HG03558 (cell line): ENCODE data around the gene CFHR2.
"Not testable (repeated sequence)": the region's sequence is repeated elsewhere in the genome, so short reads cannot be mapped to it uniquely, and the experiment has no call there.

Source experiments
- ATAC-seq: cut with Tn5 transposase; IDR thresholded peaks from one replicate; pipeline ENCODE4 v1.9.1; 2021; ENCODE audit warnings: moderate number of reproducible peaks; ENCODE audit not compliant: unreplicated experiment; ENCODE audit errors: extremely low read depth

The CFHR2 gene

GRCh38 chr1:196943568-196943967 is at the start of gene CFHR2:
TSS of gene CFHR2 (plus strand) at chr1:196943738. CDS start at chr1:196943881, 143 bp downstream.
- ATAC-seq = not testable (repeated sequence)

- no peak for ATAC-seq
Observed at GRCh38 chr1:196896355-196896754, 47.2 kb upstream of the CFHR2 start.

GRCh38 chr1:196897158-196897828 is 46.2 kb upstream of the CFHR2 start:
- ATAC-seq = no peak

GRCh38 chr1:196902344-196902743 is 41.2 kb upstream of the CFHR2 start:
- ATAC-seq = no peak

- no peak for ATAC-seq
Observed at GRCh38 chr1:196910215-196910614, 33.3 kb upstream of the CFHR2 start.

- ATAC-seq = not testable (repeated sequence)
Observed at GRCh38 chr1:196912283-196912682, 31.3 kb upstream of the CFHR2 start.

- ATAC-seq = not testable (repeated sequence)
Observed at GRCh38 chr1:196926839-196927238, 16.7 kb upstream of the CFHR2 start.

- ATAC-seq = not testable (repeated sequence)
Observed at GRCh38 chr1:196932853-196933252, 10.7 kb upstream of the CFHR2 start.

- no peak for ATAC-seq
Observed at GRCh38 chr1:196933531-196934189, 9.9 kb upstream of the CFHR2 start.

- not testable (repeated sequence) for ATAC-seq
Observed at GRCh38 chr1:196941474-196941873, 2.1 kb upstream of the CFHR2 start.

GRCh38 chr1:196951711-196952394 is 8.3 kb downstream of the CFHR2 start:
- ATAC-seq = peak; percentile 87

GRCh38 chr1:196954778-196955177 is 11.2 kb downstream of the CFHR2 start:
- no peak for ATAC-seq

GRCh38 chr1:196955926-196956325 is 12.4 kb downstream of the CFHR2 start:
- ATAC-seq = no peak

GRCh38 chr1:196960854-196961253 is 17.3 kb downstream of the CFHR2 start:
- no peak for ATAC-seq

GRCh38 chr1:196970182-196970581 is 26.6 kb downstream of the CFHR2 start:
- no peak for ATAC-seq

GRCh38 chr1:196976278-196976677 is 32.7 kb downstream of the CFHR2 start:
- ATAC-seq = no peak

- ATAC-seq = no peak
Observed at GRCh38 chr1:196977278-196977677, 33.7 kb downstream of the CFHR2 start, which contains the start of gene CFHR5. TSS of gene CFHR5 (plus strand) at chr1:196977556. CDS start at chr1:196977665, 109 bp downstream.

- no peak for ATAC-seq
Observed at GRCh38 chr1:196980859-196981258, 37.3 kb downstream of the CFHR2 start.

GRCh38 chr1:196982247-196982646 is 38.7 kb downstream of the CFHR2 start:
- not testable (repeated sequence) for ATAC-seq

- ATAC-seq = not testable (repeated sequence)
Observed at GRCh38 chr1:196991919-196992651, 48.5 kb downstream of the CFHR2 start.
